ENCODE results near the gene EVI2A.
A peak's percentile ranks its signal among the peaks of the same experiment; 100 is the strongest.

The EVI2A gene

GRCh38 chr17:31272803-31273202 lies 48.6 kb downstream of the EVI2A start:
- no peak for DNase-seq

DNA sequence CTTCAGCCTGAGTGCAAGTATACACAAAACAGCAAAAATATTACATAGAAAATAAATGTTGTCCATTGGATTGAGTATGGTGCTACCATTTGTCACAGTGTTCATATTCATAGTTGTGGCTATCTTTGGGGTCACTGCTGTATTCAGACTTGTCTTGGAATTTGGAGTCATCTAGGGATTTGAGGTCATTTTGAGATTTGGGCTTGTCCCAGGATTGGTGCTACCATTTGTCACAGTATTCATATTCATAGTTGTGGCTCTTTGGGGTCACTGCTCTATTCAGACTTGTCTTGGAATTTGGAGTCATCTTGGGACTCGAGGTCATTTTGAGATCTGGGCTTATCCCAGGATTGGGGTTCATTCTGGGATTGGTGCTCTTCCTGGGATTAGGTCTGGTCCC lies 49.2 kb downstream of the EVI2A start:
- no peak for DNase-seq

GRCh38 chr17:31269578-31269983 lies 51.8 kb downstream of the EVI2A start:
- peak; percentile 98 for DNase-seq

GRCh38 chr17:31269036-31269577 lies 52.3 kb downstream of the EVI2A start:
- no peak for DNase-seq
